ENCODE results near the gene CLIP4.

Gene CLIP4

GRCh38 chr2:29182920-29183319 is 67.7 kb downstream of the CLIP4 start:
- in situ Hi-C loops (cut with MboI; ENCODE audit: low sequenced_read_pairs): no loop called here

DNA sequence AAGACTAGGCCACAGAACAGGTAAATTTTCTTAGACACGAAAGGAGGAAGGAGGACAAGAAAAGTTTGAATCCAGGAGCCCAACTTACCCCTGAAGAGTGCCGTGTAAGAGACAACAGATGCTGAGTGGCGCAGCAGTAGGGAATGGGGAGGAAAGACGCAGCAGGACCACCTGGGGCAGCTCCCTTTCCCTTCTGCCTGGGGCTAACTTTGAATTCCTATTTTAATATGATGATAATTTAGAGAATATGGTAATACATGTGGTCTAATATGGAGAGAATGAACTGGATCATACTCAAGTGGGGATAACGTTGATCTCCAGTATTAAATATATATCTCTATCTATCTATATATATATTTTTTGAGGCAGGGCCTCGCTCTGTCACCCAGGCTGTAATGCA is 69.3 kb downstream of the CLIP4 start:
- in situ Hi-C loops (cut with MboI; ENCODE audit: low sequenced_read_pairs): no loop called here

DNA sequence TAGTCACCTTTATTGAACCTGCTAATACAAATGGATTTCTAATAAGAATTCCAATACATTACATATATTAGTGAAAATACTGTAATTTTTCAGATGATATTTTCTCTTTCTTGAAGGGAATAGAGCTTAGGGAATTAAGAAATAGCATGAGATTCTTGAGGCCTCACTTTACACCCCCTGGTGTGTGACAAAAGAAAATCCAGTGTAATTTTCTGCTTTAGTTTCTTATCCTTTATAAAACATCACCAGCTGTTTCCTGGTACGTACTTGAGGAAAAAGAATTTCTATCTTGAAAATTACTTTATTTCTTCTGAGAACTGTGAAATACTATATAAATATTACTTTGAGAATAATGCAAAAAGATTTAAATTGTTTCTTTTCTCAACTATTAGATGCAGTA is 71.6 kb downstream of the CLIP4 start:
- in situ Hi-C loops (cut with MboI; ENCODE audit: low sequenced_read_pairs): no loop called here

GRCh38 chr2:29187926-29188325 is 72.7 kb downstream of the CLIP4 start:
- in situ Hi-C loops (cut with MboI; ENCODE audit: low sequenced_read_pairs): no loop called here

- in situ Hi-C loops (cut with MboI; ENCODE audit: low sequenced_read_pairs): no loop called here
Measured at GRCh38 chr2:29189052-29189451, 73.8 kb downstream of the CLIP4 start.

- in situ Hi-C loops (cut with MboI; ENCODE audit: low sequenced_read_pairs): loop anchor here (10.0 kb wide), 1 partner anchor 367 kb away; no protein-coding TSS in a partner anchor
Measured at GRCh38 chr2:29191817-29192216, 76.6 kb downstream of the CLIP4 start.

DNA sequence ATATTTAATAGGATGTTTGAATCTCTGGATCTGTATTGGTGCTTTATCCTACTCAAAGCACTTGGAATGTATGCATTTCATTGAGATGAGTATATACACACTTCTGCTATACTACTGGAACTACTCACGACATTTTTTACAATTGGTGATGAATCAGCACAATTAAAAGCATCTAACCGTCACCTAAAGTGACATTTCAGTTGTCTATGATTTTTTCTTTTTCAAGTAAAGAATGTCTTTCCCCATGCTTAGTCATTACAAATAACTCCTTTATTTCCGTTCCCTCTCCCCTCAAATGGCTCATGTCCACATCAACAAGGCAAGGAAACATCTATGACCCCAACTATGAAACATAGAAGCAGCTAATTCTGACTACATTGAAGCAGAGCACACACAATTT is 77.3 kb downstream of the CLIP4 start:
- in situ Hi-C loops (cut with MboI; ENCODE audit: low sequenced_read_pairs): loop anchor here (10.0 kb wide), 1 partner anchor 368 kb away; no protein-coding TSS in a partner anchor

GRCh38 chr2:29193111-29193510 is 77.9 kb downstream of the CLIP4 start:
- in situ Hi-C loops (cut with MboI; ENCODE audit: low sequenced_read_pairs): loop anchor here (10.0 kb wide), 1 partner anchor 368 kb away; no protein-coding TSS in a partner anchor

DNA sequence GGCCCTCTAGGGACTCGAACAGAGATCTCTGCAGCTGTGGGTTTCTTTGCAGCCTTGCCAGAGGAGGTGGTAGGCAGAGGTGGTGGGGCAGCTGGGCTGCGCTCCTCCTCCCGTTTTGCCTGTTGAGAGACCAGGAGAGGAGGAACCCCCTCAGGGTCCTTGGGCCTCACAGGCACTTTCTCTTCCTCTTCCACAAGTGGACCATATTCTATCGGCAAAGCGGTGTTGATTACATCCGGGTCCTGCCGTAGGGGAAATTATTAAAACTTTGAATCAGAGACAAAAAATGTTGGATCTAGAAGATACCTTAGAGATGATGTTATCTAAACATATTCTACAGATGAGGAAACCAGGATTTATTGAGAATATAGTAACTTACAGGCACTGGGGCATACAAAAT is 78.5 kb downstream of the CLIP4 start:
- in situ Hi-C loops (cut with MboI; ENCODE audit: low sequenced_read_pairs): loop anchor here (10.0 kb wide), 1 partner anchor 369 kb away; no protein-coding TSS in a partner anchor

- in situ Hi-C loops (cut with MboI; ENCODE audit: low sequenced_read_pairs): loop anchor here (10.0 kb wide), 1 partner anchor 371 kb away; no protein-coding TSS in a partner anchor
Measured at GRCh38 chr2:29195796-29196195, 80.6 kb downstream of the CLIP4 start.

DNA sequence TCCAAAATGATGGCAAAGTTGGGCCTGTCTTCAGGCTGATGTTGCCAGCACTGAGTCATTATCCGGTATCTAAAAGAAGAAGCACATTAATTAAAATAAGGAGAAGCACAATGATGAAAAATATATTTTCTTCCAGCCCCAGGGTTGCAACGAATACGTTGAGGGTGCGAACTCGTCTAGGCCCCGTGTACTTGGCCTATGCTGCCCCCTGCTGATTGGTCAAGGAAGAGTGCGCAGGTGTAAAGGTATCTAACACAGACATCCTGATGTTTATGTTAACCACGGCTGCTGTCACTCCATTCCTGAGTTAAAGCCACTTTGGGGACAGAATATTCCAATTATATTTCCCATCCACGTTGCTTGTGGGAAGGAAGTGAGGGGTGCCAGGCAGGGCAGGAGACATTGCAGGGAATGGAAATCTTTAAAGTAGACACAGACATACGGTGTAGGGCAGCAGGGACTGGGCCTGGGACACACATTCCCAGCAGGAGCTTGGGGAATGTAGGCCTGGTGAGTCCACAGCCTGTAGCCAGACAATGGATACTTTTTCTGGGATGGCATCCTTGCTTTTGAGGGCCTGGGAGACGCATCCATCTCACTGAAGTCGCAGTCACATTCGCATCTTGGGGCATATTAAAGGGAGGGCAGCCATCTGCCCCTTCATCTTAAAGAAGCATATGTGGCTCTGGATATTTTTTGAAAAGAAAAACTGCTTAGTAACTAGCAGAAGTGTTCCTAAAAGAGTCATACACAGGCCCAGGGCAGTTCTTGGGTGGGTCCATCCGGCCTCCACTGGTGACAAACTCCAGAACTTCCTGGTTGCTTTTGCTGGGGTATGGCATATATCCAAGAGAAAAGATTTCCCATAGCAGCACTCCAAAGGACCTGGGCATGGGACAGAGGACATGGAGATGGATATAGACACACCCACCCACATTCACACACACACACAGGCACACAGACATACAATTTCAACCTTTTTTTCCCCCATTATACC is 81.9 kb downstream of the CLIP4 start:
- in situ Hi-C loops (cut with MboI; ENCODE audit: low sequenced_read_pairs): loop anchor here (10.0 kb wide), 1 partner anchor 372 kb away; no protein-coding TSS in a partner anchor

DNA sequence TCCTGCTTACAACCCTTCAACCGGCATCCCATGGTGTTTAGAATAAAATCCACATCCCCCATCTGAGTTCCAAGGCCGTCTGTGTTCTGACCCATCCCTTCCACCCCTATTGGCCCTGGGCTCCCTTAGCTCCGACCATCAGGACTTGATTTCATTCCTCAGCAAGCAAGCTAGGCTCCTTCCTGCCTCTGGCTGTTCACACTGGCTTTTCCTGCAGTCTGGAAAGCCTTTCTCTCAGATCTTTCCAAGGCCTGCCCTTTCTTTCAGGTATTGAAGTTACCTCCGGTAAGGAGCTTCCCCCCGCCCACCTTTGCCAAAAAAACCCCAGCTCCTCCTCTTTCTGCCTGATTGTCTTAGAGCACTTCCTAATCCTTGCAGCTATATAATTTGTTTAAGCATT is 86.8 kb downstream of the CLIP4 start:
- in situ Hi-C loops (cut with MboI; ENCODE audit: low sequenced_read_pairs): loop anchor here (5.0 to 25.0 kb wide), 2 partner anchors 245 to 615 kb away; no protein-coding TSS in a partner anchor

GRCh38 chr2:29202819-29203495 is 87.7 kb downstream of the CLIP4 start:
- in situ Hi-C loops (cut with MboI; ENCODE audit: low sequenced_read_pairs): loop anchor here (5.0 to 25.0 kb wide), 2 partner anchors 246 to 616 kb away; no protein-coding TSS in a partner anchor

- in situ Hi-C loops (cut with MboI; ENCODE audit: low sequenced_read_pairs): loop anchor here (25.0 kb wide), 1 partner anchor 620 kb away; no protein-coding TSS in a partner anchor
Measured at GRCh38 chr2:29206941-29207340, 91.7 kb downstream of the CLIP4 start.

DNA sequence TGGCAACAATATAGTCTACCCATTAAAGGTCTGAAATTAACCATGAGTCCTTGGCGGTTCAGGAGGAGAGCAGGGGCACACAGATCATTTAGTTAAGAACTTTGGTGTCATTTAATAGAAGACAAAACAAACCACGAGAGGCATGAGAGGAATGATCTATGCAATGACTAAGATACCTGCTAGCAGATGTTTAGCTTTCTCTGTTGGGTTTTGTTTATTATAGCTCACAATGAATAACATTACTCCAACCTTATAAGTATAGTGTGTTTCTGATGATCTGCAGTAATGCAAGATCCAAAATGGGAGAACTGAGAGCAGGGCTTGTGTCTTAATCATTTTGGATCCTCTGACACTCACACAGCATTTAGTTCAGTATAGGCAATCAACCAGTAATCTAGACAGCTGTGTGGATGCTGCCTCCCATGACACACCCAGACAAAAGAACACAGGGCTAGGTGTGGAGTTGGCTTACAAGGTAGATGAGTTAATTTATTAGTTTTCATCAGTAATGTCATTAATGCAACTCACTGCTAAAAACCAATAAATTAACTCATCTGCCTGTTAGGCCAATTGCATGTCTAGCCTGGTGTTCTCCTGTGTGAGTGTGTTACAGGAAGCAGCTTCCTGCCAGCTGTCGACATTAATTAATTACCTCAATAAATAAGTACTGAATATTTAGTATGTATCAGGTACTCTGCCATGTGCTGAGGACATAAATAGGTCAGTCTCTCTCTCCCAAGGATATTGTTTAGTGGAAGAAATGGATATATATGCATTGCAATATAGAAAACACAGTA is 92.3 kb downstream of the CLIP4 start:
- in situ Hi-C loops (cut with MboI; ENCODE audit: low sequenced_read_pairs): loop anchor here (25.0 kb wide), 1 partner anchor 620 kb away; no protein-coding TSS in a partner anchor

GRCh38 chr2:29209551-29209950 is 94.3 kb downstream of the CLIP4 start:
- in situ Hi-C loops (cut with MboI; ENCODE audit: low sequenced_read_pairs): loop anchor here (25.0 kb wide), 1 partner anchor 622 kb away; no protein-coding TSS in a partner anchor

GRCh38 chr2:29212009-29212408 is 96.8 kb downstream of the CLIP4 start:
- in situ Hi-C loops (cut with MboI; ENCODE audit: low sequenced_read_pairs): loop anchor here (25.0 kb wide), 1 partner anchor 625 kb away; no protein-coding TSS in a partner anchor

DNA sequence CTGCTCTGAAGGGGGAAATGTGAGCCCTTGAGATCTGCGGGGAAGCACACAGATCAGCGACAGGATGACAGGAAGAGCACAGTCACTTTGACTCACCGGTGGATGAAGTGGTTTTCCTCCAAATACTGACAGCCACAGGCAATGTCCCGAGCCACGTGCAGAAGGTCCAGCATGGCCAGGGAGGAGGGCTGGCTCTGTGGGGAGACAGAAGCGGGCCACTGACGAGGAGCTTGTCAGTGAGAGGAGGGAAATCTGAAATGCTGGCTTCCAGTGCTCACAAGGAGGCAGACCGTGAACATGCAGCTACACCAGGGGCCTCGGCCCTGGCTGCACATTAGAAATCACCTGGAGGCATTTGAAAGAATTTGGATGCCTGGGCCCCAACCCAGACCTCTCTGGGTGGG is 98.7 kb downstream of the CLIP4 start:
- in situ Hi-C loops (cut with MboI; ENCODE audit: low sequenced_read_pairs): loop anchor here (25.0 kb wide), 1 partner anchor 627 kb away; no protein-coding TSS in a partner anchor

GRCh38 chr2:29215073-29215472 is 99.9 kb downstream of the CLIP4 start:
- in situ Hi-C loops (cut with MboI; ENCODE audit: low sequenced_read_pairs): loop anchor here (25.0 kb wide), 1 partner anchor 628 kb away; no protein-coding TSS in a partner anchor
